Measurements from ENCODE around the gene TSHB. TPM values are rescaled to one million over a fixed set of nuclear protein-coding genes. Genes with fewer than 3 reads are reported as not detected.

Gene TSHB
- not detected in 5 replicates for total RNA-seq (2022; extraction: Qiagen RNA extraction)

GRCh38 chr1:115029526-115029925 is at the start of gene TSHB:
TSS of gene TSHB (plus strand) at chr1:115029826. CDS start at chr1:115033363, 3,537 bp downstream.

Other genes starting within 250 kb of the TSHB start
- 15.6 to 19.4 TPM (median 16.0 TPM) in 5 replicates for gene SIKE1, start 249.1 kb upstream of the TSHB start, total RNA-seq (2022; extraction: Qiagen RNA extraction)
- gene SYCP1, start 175.0 kb upstream of the TSHB start, total RNA-seq (2022; extraction: Qiagen RNA extraction), result not detected in 5 replicates
- gene TSPAN2, start 59.7 kb downstream of the TSHB start, total RNA-seq (2022; extraction: Qiagen RNA extraction), result 0.61 to 2.0 TPM (median 1.1 TPM) in 5 replicates

All from A549 treated with CORT108297 at 1 μM for 4 hours (cell line).